Loucy (cell line): ENCODE data around the gene DBNDD1.

Source experiments
- CTCF ChIP-seq: fragments of 200-600 bp; sonication (generic); conservative IDR thresholded peaks from 2 replicates; pipeline ENCODE4 v1.5.1; 2014; ENCODE audit warnings: mild to moderate bottlenecking, antibody characterized with exemption, low read length
- EZH2phosphoT487 ChIP-seq: fragments of 200-600 bp; IDR thresholded peaks from 2 replicates; pipeline ENCODE4 v1.6.1; 2018; ENCODE audit warnings: antibody characterized with exemption, mild to moderate bottlenecking, moderate library complexity, borderline replicate concordance

- TF ChIP-seq CTCF (no peak), EZH2phosphoT487 (no peak)
Observed at GRCh38 chr16:90018652-90019542, at the start of gene DBNDD1.
